HepG2 (cell line): ENCODE measurements around the gene CDK2. TPM values are rescaled to one million over a fixed set of nuclear protein-coding genes. Genes with fewer than 3 reads are reported as not detected.

Experiments
- ATAD3A ChIP-seq: sonication (generic); formaldehyde crosslinking; IDR thresholded peaks from 2 replicates; pipeline ENCODE4 v1.4.0; 2020; ENCODE audit warnings: missing genetic modification reagents
- ATF1 ChIP-seq: IDR thresholded peaks from 2 replicates; pipeline ENCODE4 v1.6.1; 2016; ENCODE audit warnings: mild to moderate bottlenecking, control low read depth
- ATRX ChIP-seq: sonication (generic); formaldehyde crosslinking; IDR thresholded peaks from 2 replicates; pipeline ENCODE4 v1.4.0; 2020; ENCODE audit warnings: missing genetic modification reagents, borderline replicate concordance
- DZIP1 ChIP-seq: sonication (generic); formaldehyde crosslinking; IDR thresholded peaks from 2 replicates; pipeline ENCODE4 v1.5.0; 2020; ENCODE audit warnings: mild to moderate bottlenecking, missing genetic modification reagents
- EED ChIP-seq: sonication (generic); formaldehyde crosslinking; IDR thresholded peaks from 2 replicates; pipeline ENCODE4 v1.5.0; 2020; ENCODE audit warnings: mild to moderate bottlenecking, missing genetic modification reagents
- NR2F6 ChIP-seq, 2 experiments: IDR thresholded peaks; 2 replicates each; pipeline ENCODE4 v1.6.1; 2016; ENCODE audit warnings: antibody characterized with exemption in 1 of 2, mild to moderate bottlenecking in 1 of 2
- PBX3 ChIP-seq: sonication (generic); formaldehyde crosslinking; IDR thresholded peaks from 2 replicates; pipeline ENCODE4 v1.8.1; 2023; ENCODE audit warnings: missing genetic modification reagents, inconsistent platforms, borderline replicate concordance
- PRDM10 ChIP-seq: sonication (generic); formaldehyde crosslinking; IDR thresholded peaks from 2 replicates; pipeline ENCODE4 v1.4.0; 2020; ENCODE audit warnings: low read depth, missing genetic modification reagents
- PRMT3 ChIP-seq: sonication (generic); formaldehyde crosslinking; IDR thresholded peaks from 2 replicates; pipeline ENCODE4 v1.8.1; 2022; ENCODE audit warnings: low read depth, mild to moderate bottlenecking, moderate library complexity, missing genetic modification reagents, borderline replicate concordance
- PTBP1 ChIP-seq: fragments of 200-400 bp; formaldehyde crosslinking; IDR thresholded peaks from 2 replicates; pipeline ENCODE4 v1.6.1; 2018; ENCODE audit warnings: low read length, low read depth; ENCODE audit not compliant: poor library complexity, severe bottlenecking
- RFXAP ChIP-seq: sonication (generic); formaldehyde crosslinking; IDR thresholded peaks from 2 replicates; pipeline ENCODE4 v1.4.0; 2020; ENCODE audit warnings: missing genetic modification reagents, borderline replicate concordance
- SP140L ChIP-seq: sonication (generic); formaldehyde crosslinking; IDR thresholded peaks from 2 replicates; pipeline ENCODE4 v1.4.0; 2020; ENCODE audit warnings: missing genetic modification reagents, borderline replicate concordance
- STAT5B ChIP-seq: sonication (generic); formaldehyde crosslinking; IDR thresholded peaks from 2 replicates; pipeline ENCODE4 v1.4.0; 2020; ENCODE audit warnings: missing genetic modification reagents
- ZNF121 ChIP-seq: sonication (generic); formaldehyde crosslinking; IDR thresholded peaks from 2 replicates; pipeline ENCODE4 v1.5.0; 2020; ENCODE audit warnings: mild to moderate bottlenecking, missing genetic modification reagents
- ZNF547 ChIP-seq: sonication (generic); formaldehyde crosslinking; IDR thresholded peaks from 2 replicates; pipeline ENCODE4 v1.5.1; 2020; ENCODE audit warnings: mild to moderate bottlenecking, missing genetic modification reagents
- ZNF737 ChIP-seq: sonication (generic); formaldehyde crosslinking; IDR thresholded peaks from 2 replicates; pipeline ENCODE4 v1.5.0; 2020; ENCODE audit warnings: missing genetic modification reagents, mild to moderate bottlenecking, borderline replicate concordance
- ZSCAN21 ChIP-seq: sonication (generic); formaldehyde crosslinking; IDR thresholded peaks from 2 replicates; pipeline ENCODE4 v1.8.0; 2022; ENCODE audit warnings: mild to moderate bottlenecking, missing genetic modification reagents, moderate library complexity, borderline replicate concordance
- ZSCAN30 ChIP-seq: sonication (generic); formaldehyde crosslinking; IDR thresholded peaks from 2 replicates; pipeline ENCODE4 v1.5.0; 2020; ENCODE audit warnings: mild to moderate bottlenecking, missing genetic modification reagents
- polyA plus RNA-seq, 8 experiments: library from polyadenylated mRNA; depleted of rRNA in 3 of 8; stranded (reverse) in 7 of 8; unstranded in 1 of 8; fragments of >200 nt; fragmentation: Illumina TruSeq in 4 of 8; extraction: Trizol in 4 of 8; gene quantifications; 2 replicates each; pipeline versions ENCODE4 v1.2.1 to v1.2.3, GENCODE V29; 2011 to 2016; ENCODE audit warnings: low read depth in 4 of 8, missing spikeins in 1 of 8, mixed read lengths in 1 of 8; ENCODE audit not compliant: insufficient read depth in 1 of 8
- total RNA-seq, 5 experiments: library from RNA; depleted of rRNA; stranded (reverse); fragments of >200 nt; fragmentation: Illumina TruSeq; extraction: Trizol; gene quantifications; 2 replicates each; pipeline ENCODE4 v1.2.3, GENCODE V29; 2016; ENCODE audit warnings: low read depth in 1 of 5
- TF ChIP-seq, protein P1 (sequence below): sonication (generic); formaldehyde crosslinking; IDR thresholded peaks from 2 replicates; pipeline ENCODE4 v1.4.0; 2020; ENCODE audit warnings: missing genetic modification reagents

The CDK2 gene
- total and polyA plus RNA-seq, 2 of the 13 experiments (the other 11 are each of a cell fraction or from before 2014, with no cell fraction given): 47.5 to 52.6 TPM

- TF ChIP-seq DZIP1: peak; percentile 75; the same call in 1 of the 2 replicates
- no peak for TF ChIP-seq SP140L (CRISPR knock-in tag)
- TF ChIP-seq ATRX (CRISPR knock-in tag): no peak
- TF ChIP-seq PBX3 (CRISPR knock-in tag): peak; percentile 97; the same call in 1 of the 2 replicates
- no peak for TF ChIP-seq ZNF737 (CRISPR knock-in tag)
- TF ChIP-seq PRDM10 (CRISPR knock-in tag): no peak
- peak; percentile 97 for TF ChIP-seq ATF1 (CRISPR knock-in tag)
- TF ChIP-seq PTBP1: no peak
- peak; percentile 90 for TF ChIP-seq RFXAP (CRISPR knock-in tag)
- TF ChIP-seq EED (CRISPR knock-in tag): no peak
- TF ChIP-seq ATAD3A (CRISPR knock-in tag): no peak; the same call in 1 of the 2 replicates
- TF ChIP-seq ZSCAN21: no peak
- TF ChIP-seq, protein P1, sequence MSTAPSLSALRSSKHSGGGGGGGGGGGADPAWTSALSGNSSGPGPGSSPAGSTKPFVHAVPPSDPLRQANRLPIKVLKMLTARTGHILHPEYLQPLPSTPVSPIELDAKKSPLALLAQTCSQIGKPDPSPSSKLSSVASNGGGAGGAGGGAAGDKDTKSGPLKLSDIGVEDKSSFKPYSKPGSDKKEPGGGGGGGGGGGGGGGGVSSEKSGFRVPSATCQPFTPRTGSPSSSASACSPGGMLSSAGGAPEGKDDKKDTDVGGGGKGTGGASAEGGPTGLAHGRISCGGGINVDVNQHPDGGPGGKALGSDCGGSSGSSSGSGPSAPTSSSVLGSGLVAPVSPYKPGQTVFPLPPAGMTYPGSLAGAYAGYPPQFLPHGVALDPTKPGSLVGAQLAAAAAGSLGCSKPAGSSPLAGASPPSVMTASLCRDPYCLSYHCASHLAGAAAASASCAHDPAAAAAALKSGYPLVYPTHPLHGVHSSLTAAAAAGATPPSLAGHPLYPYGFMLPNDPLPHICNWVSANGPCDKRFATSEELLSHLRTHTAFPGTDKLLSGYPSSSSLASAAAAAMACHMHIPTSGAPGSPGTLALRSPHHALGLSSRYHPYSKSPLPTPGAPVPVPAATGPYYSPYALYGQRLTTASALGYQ (CRISPR knock-in tag): 0 out of 2 replicates have a peak, but pooled peaks have one; percentile 69
- no peak for TF ChIP-seq STAT5B (CRISPR knock-in tag)
- TF ChIP-seq ZNF121 (CRISPR knock-in tag): no peak
- TF ChIP-seq ZSCAN30: no peak
- TF ChIP-seq NR2F6 (IDR thresholded peaks at IDR 0.05): peak; percentile 39; the same call in 1 of the 2 replicates
- TF ChIP-seq NR2F6 (CRISPR knock-in tag; IDR thresholded peaks at IDR 0.05): peak; percentile 26; the same call in 1 of the 2 replicates
- TF ChIP-seq PRMT3: no peak
- no peak for TF ChIP-seq ZNF547
Observed at GRCh38 chr12:55973599-55974307, 7.1 kb downstream of the CDK2 start, which contains the start of gene RAB5B (continued).
